Prostate gland (tissue), 2 donors: ENCODE data around the gene CR1.

ENCODE experiments used
- POLR2A ChIP-seq: fragments of 450-650 bp; IDR thresholded peaks from one replicate; pipeline ENCODE4 v1.6.1; 2016; ENCODE audit warnings: antibody characterized with exemption, mild to moderate bottlenecking
- POLR2AphosphoS5 ChIP-seq: sonication (generic); formaldehyde crosslinking; IDR thresholded peaks from one replicate; pipeline ENCODE4 v1.6.1; 2017; ENCODE audit warnings: antibody characterized with exemption
- TF ChIP-seq, protein P1 (sequence below), 4 experiments: fragments of 200-600 bp in 2 of 4; fragments of 450-650 bp in 2 of 4; sonication (generic) in 2 of 4; IDR thresholded peaks; 1 replicate in 3 of 4; 2 replicates in 1 of 4; pipeline ENCODE4 v1.5.1; 2016 to 2019; ENCODE audit warnings: antibody characterized with exemption in 4 of 4, mild to moderate bottlenecking in 2 of 4, moderate library complexity in 2 of 4

DNA sequence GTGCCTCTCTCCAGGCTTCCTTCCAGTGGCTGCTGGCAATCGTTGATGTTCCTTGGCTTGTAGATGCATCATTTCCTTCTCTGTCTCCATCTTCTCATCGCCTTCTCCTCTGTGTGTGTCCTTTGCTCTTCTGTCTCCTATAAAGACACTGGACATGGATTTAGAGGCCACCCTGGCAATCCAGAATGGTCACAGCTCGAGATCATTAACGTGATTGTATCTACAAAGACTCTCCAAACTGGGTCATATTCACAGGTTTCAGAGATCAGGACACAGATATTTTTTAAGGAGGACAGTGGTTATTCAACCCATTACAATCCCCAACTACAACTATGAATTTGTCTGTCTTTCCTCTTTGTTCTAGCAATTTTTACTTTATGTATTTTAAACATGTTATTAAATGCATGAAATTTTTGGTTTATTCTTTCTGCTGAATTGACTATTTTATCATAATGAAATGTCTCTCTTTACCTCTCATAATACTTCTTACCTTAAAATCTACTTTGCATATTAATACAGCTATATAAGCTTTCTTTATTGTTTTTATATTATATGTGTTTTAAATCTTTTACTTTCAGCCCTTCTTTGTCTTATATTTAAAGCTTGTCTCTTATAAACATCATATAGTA lies 22.8 kb downstream of the CR1 start:
- TF ChIP-seq POLR2AphosphoS5 = no peak
- TF ChIP-seq POLR2A = no peak
- TF ChIP-seq, protein P1, sequence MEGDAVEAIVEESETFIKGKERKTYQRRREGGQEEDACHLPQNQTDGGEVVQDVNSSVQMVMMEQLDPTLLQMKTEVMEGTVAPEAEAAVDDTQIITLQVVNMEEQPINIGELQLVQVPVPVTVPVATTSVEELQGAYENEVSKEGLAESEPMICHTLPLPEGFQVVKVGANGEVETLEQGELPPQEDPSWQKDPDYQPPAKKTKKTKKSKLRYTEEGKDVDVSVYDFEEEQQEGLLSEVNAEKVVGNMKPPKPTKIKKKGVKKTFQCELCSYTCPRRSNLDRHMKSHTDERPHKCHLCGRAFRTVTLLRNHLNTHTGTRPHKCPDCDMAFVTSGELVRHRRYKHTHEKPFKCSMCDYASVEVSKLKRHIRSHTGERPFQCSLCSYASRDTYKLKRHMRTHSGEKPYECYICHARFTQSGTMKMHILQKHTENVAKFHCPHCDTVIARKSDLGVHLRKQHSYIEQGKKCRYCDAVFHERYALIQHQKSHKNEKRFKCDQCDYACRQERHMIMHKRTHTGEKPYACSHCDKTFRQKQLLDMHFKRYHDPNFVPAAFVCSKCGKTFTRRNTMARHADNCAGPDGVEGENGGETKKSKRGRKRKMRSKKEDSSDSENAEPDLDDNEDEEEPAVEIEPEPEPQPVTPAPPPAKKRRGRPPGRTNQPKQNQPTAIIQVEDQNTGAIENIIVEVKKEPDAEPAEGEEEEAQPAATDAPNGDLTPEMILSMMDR (IDR thresholded peaks at IDR 0.05) = no peak
